HG03064 (cell line): ENCODE data around the gene CD53.
"Not testable (repeated sequence)": the region's sequence is repeated elsewhere in the genome, so short reads cannot be mapped to it uniquely, and the experiment has no call there.

Experiments
- ATAC-seq: cut with Tn5 transposase; IDR thresholded peaks from one replicate; pipeline ENCODE4 v1.9.1; 2021; ENCODE audit warnings: low read depth; ENCODE audit not compliant: unreplicated experiment

The CD53 gene

DNA sequence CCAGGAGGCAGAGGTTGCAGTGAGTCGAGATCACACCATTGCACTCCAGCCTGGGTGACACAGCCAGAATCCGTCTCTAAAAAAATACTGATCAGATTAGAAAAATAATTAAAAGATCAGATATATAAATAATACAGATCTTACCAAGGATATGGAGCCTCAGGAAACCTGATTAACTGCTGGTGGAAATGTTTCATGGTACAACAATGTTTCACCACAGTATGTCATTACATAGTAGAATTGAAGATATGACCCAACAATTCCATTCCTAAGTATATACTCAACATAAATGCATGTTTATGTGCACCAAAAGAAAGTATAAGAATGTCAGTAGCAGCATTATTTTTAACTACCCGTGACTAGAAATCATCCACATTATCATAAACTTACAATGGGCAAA lies 41.7 kb downstream of the CD53 start:
- no peak for ATAC-seq

DNA sequence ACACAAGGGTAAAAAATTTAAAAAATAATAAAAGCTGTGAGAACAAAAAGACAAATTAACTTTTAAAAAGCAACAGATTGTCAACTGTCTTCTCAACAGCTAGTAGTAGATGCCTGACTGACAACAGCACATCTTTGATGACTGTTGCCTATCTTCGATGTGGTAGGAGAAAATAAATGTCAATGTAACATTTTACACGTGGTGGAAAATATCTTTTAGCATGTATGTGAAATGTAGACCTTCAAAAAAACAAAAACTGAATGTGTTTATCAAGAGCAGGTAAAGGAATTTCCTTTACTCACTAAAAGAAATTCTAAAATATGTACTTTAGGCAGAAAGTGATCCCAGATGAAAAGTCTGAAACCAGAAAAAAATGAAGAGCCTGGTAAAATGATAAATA lies 42.9 kb downstream of the CD53 start:
- ATAC-seq: no peak

DNA sequence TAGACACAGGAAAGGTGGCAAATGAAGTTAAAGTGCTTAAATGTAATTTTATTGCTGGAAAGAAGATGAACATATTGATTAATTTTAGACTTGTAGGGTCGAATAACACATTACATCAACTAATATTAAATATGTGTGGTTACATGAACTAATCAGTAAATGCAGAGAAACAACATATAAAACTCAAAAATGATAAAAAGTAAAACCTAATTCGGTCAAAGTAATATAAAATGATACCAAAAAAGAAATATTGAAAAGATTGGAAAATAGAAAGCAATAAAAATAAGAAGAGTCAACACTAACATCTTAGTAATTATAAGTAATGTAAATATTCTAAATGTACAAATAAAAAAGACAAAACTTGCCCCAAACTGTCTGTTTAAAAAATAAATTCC lies 43.3 kb downstream of the CD53 start:
- no peak for ATAC-seq

DNA sequence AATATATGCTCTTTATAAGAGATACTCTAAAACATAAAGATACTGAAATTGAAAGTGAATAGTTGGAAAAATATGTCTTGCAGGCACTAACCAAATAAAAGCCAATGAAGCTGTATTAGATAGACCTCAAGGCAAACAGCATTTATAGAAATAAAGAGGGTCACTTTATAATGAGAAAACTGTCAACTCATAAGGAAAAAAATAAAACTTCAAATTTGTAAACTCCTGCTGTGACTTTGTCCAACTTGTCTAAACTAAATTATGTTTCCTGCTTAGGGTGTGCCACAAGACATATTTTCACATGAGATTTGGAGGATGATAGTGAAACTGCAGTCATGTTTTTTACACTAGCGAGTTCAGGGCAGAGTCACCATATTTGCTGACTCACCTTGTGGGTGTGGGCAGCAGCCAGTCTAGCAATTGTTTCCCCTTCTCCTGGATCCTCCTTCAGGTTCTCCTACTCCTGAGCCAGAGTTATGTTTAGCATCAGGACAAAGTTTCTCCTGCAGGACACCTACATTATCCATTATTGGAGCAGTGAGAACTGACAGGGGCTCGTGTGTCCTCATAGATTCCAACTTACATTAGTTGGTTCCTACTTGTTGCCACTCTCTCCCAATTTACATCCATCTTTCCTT lies 43.8 kb downstream of the CD53 start:
- ATAC-seq: no peak

DNA sequence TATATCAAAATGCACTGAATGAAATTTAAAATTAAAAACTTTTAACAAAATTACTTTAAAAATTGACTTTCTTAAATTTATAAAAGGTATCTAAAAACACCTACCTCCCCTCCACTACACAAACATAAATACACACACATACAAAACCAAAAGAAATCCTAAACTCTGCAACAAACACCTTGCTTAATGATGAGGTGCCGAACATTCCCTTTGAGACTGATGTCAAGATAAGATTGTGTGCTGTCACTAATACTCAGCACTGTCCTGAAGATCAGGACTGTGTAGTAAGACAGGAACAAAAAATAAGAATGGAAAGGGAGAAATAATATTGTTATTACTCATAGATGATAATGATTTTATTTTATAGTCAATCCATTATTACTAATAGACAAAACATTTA lies 45.1 kb downstream of the CD53 start:
- no peak for ATAC-seq

DNA sequence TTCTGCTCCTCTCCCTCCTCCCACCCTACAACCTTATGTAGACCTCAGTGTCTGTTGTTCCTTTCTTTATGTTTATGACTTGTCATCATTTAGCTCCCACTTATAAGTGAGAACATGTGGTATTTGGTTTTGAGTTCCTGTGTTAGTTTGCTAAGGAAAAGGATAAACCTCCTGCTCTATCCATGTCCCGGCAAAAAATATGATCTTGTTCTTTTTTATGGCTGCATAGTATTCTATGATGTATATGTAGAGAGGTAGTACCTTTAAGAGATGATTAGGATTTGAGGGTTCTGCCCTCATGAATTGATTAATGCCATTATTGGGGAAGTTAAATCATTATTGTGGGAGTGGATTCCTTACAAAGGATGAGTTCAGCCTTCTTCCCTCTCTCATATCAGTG lies 49.0 kb downstream of the CD53 start:
- no peak for ATAC-seq

DNA sequence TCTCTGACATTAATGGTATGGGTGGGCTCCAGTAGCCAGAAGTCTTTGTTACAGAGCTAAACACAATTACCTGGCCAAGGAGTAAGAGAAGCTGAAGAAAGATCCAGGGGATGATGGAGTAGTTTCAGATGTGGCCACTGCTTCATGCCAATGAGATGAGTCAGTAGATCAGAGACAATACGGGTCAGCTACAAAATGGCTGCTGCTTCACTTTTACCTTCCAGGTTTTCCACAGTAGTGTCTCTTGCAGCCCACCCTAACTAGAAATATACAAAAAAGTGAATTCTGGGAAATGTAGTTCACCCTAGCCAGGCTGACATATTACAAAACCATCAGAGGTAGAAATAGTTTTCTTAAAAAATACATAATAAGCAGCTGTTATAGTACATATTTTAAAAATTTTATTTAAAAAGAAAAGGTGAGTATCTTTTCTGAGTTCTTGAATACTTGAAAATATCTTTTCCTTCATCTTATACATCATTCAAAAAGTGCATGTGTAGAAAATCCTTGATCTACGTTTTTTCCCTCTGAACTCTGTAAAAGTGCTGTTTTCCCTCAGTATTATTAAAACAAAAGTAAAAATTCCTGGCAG lies 54.6 kb downstream of the CD53 start:
- ATAC-seq: no peak

DNA sequence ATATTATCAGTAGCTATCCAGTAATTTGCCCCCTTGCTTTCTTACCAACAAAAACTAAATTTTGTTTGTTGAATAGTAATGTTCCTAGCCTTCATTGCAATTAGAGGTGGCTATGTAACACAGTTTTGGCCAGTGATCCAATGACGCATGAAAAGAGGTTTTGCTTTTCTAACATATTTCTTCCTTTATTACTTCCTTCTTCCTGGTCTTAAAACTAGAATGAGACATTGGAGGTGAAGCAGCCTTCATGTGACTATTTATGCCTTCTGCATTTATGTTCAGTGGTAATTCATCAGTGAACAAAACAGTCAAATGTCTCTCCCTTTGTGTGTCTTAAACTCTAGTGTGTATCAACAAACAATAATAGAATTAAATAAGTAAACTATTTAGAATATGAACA lies 55.2 kb downstream of the CD53 start:
- no peak for ATAC-seq

DNA sequence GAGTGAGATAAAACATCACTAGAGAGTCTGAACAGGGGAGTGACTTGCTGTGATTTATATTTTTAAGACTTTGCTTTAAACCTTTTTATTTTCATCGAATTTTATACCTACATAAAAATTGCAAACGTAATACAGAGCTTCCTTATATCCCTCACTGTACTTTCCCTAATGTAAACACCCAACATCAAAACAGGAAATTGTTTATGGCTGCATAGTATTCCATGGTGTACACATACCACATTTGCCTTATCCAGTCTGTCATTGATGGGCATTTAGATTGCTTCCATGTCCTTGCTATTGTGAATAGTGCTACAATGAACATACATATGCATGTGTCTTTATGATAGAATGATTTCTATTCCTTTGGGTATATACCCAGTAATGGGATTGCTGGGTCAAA lies 56.0 kb downstream of the CD53 start:
- no peak for ATAC-seq

DNA sequence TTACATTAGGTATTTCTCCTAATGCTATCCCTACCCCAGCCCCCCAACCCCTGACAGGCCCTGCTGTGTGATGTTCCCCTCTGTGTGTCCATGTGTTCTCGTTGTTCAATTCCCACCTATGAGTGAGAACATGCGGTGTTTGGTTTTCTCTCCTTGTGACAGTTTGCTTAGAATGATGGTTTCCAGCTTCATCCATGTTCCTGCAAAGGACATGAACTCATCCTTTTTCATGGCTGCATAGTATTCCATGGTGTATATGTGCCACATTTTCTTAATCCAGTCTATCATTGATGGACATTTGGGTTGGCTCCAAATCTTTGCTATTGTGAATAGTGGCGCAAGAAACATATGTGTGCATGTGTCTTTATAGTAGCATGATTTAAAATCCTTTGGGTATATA lies 58.1 kb downstream of the CD53 start:
- not testable (repeated sequence) for ATAC-seq

DNA sequence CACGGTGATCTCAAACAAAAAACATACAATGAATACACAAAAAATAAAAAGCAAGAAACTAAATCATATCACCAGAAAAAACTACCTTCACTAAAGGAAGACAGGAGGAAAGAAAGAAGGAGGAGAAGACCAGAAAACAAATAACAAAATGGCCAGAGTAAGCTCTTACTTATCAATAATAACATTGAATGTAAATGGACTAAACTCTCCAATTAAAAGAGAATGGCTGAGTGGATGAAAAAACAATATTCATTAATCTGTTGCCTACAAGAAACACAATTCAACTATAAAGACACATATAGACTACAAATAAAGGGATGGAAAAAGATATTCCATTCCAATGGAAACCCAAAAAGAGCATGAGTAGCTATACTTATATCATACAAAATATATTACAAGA lies 63.6 kb downstream of the CD53 start:
- ATAC-seq: no peak

DNA sequence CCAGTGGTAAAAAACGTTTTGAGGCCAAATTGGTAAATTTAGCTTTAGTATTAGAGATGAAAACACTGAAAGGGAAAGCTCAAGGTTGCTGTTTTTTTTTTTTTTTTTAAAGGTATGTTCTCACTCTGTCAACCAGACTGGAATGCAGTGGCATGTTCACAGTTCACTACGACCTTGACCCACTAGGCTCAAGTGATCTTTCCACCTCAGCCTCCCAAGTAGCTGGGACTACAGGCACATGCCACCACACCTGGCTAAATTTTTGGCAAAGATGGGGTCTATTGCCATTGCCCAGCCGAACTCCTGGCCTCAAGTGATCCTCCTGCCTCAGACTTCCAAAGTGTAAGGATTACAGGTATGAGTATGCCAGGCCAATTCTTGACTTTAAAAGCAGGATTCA lies 71.9 kb downstream of the CD53 start:
- ATAC-seq: no peak

DNA sequence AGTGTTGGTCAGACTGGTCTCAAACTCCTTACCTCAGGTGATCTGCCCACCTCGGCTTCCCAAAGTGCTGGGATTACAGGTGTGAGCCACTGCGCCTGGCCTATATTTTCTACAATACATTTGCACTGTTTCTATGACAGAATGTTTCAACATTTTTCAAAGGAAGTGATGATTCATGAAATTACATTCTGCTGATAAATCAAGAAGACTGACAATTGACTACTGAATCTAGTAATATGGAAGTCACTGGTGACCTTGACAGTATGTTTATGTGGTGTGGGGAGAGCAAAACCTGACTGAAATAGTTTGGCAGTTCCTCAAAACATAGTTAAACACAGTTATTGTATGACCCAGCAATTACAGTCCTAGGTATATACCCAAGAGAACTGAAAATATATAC lies 72.7 kb downstream of the CD53 start:
- no peak for ATAC-seq

DNA sequence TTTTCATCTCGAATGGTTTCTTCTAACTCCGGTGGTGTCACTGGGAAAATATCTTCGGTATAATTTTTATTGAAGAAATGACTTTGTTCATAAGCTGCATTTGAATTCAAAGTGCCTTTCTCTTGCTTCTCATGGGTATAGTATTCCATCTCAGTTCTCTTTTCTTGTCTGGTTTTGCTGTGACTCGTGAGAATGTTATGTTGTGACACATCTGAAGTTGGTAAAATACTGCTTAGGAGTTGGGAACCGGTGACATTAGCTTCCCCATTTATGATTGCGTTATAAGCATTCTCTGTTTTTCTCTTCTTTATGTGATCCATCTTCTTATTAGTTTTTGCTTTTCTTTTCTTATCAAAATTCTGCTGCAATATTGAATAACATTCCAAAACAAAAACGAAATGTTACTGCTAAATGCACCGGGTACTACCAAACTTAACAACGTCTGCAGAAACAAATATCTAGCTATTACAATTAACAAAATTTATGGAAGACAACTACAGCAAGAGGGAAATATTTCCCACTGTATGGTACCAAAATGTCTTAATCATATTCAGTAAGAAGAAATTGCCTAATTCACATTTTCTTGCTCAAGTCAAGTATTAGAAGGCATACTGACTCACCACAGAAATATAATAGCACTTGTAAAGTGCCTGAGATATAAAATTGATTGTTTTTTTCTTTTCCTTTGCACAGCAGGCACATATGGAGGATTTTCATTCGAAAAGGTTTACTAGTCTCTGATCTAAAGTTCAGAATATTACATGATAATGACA lies 75.3 kb downstream of the CD53 start:
- ATAC-seq: no peak
